GM19035 (cell line): ENCODE data around the gene MYO3B.

Source experiments
- ATAC-seq: cut with Tn5 transposase; IDR thresholded peaks from one replicate; pipeline ENCODE4 v1.9.1; 2021; ENCODE audit not compliant: unreplicated experiment

The MYO3B gene

DNA sequence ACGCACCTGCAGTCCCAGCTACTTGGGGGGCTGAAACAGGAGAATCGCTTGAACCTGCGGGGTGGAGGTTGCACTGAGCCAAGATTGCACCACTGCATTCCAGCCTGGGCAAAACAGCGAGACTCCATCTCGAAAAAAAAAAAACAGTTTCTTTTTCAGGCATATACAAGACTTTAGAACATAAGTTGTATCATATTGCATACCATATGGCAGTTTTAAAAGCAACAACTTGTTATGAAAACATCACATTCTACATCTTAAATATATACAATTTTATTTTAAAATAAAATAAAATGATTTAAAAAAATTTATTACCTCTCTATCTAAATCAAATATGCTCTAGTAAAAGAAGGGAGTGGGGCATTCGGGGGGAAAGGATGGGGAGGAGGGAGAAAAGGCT lies 497.8 kb downstream of the MYO3B start:
- no peak for ATAC-seq

DNA sequence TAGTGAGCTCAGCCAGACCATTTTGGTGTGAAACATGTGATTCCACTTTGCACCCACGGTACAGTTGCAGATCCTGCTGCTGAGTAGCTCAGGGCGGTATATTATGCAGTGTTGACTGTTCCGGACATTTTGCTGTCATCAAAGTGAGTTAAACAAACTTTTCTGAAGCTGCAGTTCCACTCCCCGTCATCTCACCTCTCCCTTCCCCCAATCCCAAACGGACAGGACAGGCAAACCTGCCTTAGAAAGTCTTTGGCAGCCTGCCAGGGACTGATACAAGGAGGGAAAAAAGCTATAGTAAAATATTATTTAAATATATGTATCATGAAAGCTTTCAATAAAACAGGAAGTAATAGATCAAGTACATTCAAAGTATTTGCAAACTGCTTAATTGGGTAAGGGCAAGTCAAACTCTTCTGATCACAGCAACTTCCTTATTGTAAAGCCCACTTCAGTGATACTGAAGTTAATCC lies 501.7 kb downstream of the MYO3B start:
- ATAC-seq, result no peak

DNA sequence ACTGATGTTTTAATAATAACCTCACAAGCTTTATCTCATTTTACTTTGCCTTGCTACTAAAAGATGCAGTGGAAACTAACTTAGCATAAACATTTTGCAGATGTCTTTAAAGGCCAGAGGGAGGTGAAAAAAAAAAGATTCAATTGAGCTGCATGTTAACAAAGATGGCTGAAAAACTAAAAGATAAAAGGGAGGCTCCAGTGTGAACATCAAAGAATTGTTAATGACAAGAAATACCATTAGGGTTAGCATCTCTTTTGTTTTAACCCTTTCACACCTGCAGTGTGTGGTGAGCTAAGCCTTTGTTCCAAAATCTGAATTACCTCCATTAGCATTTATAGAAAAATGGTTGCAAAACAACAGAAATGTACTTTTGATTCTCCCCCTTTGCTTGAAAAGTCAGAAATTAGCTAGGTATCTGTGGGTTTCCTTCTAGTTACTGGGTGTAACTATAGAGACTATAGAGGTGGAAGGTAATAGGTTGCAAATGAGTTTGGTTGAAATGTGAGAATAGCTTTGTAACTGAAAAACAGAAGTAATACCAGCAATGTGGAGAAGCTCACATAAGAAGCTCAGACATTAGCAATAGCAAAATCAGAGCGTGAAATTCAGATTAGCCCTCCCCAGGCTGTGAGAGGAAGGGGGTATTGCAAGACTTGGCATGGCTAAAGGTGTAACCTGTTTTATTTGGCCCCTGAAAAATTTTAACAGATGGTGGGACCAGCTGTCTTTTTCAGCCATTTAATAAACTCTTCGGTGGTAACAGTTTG lies 502.4 kb downstream of the MYO3B start:
- peak; percentile 88 for ATAC-seq

- ATAC-seq, result no peak
These were observed 503.4 kb downstream of the MYO3B start for GRCh38 chr2:170681311-170681710.

GRCh38 chr2:170685591-170685990 lies 507.6 kb downstream of the MYO3B start:
- no peak for ATAC-seq

- ATAC-seq, result no peak
These were observed 511.5 kb downstream of the MYO3B start for GRCh38 chr2:170689481-170689880.

- ATAC-seq, result no peak
These were observed 512.7 kb downstream of the MYO3B start for GRCh38 chr2:170690640-170691039.

DNA sequence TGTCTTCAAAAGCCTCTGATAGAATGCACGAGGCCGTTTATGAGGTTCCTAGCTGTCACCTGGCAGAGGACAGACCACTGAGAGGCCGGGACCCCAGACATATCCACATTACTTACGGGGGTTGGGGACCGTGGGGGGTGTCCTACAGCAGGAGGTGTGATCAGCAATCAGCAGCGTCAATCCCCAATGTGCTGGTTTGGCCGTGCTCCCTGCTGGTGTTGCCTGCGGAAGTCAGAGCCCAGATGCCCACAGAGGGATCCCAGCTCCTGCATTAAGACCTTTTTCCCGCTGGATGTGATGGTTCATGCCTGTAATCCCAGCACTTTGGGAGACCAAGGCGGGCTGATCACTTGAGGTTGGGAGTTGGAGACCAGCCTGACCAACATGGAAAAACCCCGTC lies 516.4 kb downstream of the MYO3B start:
- no peak for ATAC-seq

DNA sequence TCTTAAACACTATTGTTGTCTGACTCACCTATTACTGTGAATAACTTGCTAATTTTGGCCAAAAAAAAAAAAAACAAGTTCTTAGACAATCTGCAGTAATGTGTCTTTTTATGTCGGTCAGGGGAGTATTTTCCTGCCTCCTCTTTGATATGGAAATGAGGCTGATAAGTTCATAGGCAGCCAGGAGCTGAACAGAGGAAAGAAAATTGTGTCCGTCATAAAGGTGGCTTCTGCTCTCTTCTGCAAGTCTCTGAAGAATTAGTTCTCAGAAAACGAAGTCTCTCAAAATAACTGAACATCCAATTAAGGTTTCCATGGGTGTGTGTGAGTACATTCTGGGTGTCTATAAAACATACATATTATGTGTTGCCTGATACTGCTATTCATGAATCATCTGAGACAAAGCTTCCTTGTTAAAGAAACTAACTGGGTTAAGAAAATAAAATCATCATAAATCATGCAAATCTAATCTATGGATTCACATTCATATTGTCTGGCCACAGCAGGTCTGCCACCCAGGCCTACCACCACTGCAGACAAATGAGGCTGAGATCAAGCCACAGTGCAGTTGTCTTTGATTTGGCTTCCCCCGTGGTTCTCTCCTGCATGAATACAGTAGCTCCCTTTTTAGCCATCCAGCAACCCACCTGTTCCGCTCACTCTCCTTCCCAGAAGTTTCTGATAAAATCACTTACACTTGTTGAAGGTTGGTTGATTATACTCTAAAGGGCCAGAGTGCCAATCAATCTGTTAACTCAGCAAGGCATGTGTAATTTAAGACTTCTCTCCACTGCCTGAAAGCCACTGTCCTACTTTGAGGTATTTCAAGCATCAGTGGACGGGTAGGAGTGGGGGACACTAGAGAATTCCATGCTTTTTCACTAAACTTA lies 517.8 kb downstream of the MYO3B start:
- no peak for ATAC-seq

DNA sequence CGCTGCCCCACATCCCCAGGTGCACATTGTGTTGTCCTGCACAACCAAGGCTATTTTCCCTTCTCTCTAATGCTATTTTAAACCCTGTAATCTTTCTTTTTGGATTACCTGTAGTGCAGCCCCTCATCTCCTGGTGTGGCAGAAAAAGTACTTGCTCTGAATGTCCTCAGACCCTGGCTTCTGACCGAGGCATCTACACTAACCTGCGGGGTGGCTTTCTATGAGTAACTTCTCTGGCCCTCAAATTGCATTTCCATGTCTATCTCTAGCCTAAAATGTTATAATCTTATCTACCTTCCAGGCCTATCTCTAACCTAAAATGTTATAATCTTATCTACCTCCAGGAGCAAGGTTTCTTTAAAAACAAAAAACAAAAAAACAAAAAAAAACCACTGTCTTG lies 519.0 kb downstream of the MYO3B start:
- ATAC-seq, result no peak

DNA sequence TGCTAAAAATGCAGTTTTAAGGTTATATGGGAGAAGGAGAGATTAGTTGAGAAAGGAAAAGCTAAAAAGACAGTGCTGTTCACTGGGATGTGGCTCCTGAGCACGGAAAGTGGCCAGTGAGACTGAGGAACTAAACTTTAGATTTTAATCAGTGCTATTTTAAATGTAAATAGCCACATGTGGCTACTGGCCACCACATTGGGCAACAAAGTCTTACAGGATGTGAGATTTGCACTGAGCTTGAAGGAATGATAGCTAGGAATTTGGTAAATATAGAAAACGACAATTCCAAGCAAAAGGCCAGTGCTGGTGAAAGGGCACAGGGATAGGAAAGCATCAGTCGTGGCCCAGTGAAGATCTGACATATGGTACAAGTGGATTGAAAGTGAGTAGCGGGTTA lies 523.1 kb downstream of the MYO3B start:
- ATAC-seq, result no peak

DNA sequence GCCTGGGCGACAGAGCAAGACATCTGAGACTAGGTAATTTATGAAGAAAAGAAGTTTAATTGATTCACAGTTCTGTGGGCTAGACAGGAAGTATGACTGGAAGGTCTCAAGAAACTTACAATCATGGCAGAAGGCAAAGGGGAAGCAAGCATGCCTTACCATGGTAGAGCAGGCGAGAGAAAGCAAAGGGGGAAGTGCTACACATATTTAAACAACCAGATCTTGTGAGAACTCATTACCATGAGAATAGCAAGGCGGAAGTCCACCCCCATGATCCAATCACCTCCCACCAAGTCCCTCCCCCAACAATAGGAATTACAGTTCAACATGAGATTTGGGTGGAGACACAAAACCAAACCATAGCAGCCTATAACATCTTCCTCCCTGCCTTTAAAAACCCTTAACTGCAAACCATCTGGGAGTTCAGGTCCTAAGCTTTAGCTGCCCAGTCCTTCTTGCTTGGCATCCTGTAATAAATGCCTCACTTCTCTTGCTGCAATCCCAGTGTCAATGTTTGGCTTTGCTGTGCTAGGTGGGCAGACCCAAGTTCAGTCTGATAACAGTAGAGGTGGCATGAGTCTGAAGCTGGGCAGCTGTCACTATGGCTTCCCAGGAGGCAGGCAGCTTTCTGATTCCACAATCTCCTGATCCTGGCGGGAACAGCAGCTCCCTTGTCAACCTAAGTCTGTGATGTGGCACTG lies 526.0 kb downstream of the MYO3B start:
- ATAC-seq, result no peak
